Measurements from ENCODE around the gene MFN1.

MFN1 gene

DNA sequence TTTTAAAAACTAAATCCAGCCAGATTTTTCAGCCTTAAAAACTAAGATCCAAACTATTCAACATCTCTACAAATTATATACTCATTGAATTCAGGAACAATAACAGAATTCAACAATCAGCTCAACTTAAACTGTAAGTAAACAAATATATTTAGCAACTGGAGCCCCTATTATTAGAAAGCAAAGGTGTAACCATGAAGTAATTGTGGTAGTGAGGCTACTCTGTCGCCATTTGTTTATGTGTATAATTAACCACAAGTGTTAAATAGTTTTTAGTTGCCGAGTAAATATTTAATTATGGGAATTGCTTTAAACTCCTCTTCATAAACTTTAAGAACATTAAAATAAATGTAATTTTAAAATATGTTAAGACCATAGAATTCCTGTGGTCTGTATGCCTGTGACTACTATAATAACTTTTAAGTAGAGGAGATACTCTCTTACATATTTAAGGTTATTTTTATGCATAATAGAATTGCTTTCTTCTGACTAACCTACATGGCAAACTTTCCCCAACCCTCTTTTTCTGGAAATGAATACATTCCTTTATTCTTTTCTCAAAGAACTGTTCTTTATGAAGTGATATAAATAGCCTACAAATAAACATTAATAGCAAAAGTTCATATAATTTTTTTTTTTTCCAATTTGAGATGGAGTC is 51.2 kb downstream of the MFN1 start:
- no peak overlapping the region for H3K27ac Mint-ChIP-seq
- no peak for DNase-seq
- H3K9me3 Mint-ChIP-seq, result no peaks in the 10 kb centered on the region
- peaks cover 56% of the 10 kb centered on the region for H3K36me3 Mint-ChIP-seq (ENCODE audit: low read depth)
- no peaks in the 10 kb centered on the region for H3K4me1 Mint-ChIP-seq (ENCODE audit: low read depth)
- no peaks in the 10 kb centered on the region for H3K27me3 Mint-ChIP-seq
- no peak overlapping the region for H3K4me3 Mint-ChIP-seq

DNA sequence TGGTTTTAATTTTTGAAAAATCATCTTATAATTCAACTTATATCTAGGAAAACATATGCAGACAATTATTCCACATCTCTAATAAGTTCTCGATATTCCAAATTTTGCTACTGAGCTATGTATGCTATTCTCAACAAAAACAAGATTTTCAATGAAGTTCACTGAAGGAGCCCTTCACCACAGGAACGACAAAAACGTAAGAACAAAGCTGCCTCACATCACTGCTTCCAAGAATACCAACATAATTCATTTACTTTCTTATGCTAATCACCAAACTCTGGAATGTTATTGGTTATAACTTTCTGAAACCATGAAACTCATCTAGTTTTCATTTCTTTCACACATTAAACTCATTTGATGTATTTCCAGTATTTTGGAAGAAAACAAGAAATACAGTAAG is 54.1 kb downstream of the MFN1 start:
- no peak overlapping the region for H3K4me3 Mint-ChIP-seq

DNA sequence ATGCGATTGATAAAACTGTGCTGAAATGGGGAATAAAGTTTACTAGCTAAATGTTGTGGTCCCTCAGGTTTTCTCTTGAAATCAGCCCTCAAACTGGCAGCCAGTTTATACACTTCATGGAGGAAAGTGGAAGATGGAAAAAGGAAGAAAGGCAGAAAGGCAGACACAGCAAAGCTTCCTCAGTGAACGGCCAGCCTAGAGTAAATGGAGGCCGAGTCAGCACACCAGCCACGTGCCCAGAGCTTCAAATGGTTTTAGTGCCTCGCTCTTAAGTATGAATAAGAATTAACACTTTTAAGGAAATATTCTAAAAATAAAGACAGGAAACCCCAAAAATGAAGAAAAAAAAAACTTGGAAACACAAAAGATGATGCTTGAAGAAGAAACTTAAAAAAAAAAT is 55.5 kb downstream of the MFN1 start:
- no peaks in the 10 kb centered on the region for H3K4me1 Mint-ChIP-seq (ENCODE audit: low read depth)
- DNase-seq, result no peak
- H3K4me3 Mint-ChIP-seq, result no peak overlapping the region
- H3K36me3 Mint-ChIP-seq (ENCODE audit: low read depth), result peaks cover 36% of the 10 kb centered on the region
- no peak overlapping the region for H3K27ac Mint-ChIP-seq
- no peaks in the 10 kb centered on the region for H3K9me3 Mint-ChIP-seq
- no peaks in the 10 kb centered on the region for H3K27me3 Mint-ChIP-seq

More for the DNA sequence above, 54.1 kb downstream of the MFN1 start:
- H3K27me3 Mint-ChIP-seq, result no peaks in the 10 kb centered on the region
- no peak overlapping the region for H3K27ac Mint-ChIP-seq
- peaks cover 43% of the 10 kb centered on the region for H3K36me3 Mint-ChIP-seq (ENCODE audit: low read depth)
- no peaks in the 10 kb centered on the region for H3K9me3 Mint-ChIP-seq
- H3K4me1 Mint-ChIP-seq (ENCODE audit: low read depth), result no peaks in the 10 kb centered on the region
- no peak for DNase-seq

DNA sequence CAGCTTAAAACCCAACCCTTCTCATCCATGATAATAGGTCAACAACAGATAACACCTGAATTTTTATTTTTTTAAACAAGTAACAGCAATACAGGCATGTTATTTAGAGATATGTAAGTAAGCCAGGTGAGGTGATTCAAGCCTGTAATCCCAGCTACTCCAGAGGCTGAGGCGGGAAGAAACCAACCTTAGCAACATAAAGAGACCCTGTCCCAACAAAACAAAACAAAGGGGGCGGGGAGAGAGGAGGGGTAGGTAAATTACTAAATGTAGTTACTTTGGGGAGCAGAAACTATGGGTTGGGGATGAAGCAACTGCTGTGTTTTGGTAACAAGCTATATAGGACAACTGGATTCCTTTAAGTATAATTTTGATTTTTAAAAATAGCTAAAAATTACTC is 56.8 kb downstream of the MFN1 start:
- H3K27me3 Mint-ChIP-seq, result no peaks in the 10 kb centered on the region
- H3K4me3 Mint-ChIP-seq, result no peak overlapping the region
- DNase-seq, result no peak
- H3K4me1 Mint-ChIP-seq (ENCODE audit: low read depth), result no peaks in the 10 kb centered on the region
- H3K36me3 Mint-ChIP-seq (ENCODE audit: low read depth), result peaks cover 31% of the 10 kb centered on the region
- H3K9me3 Mint-ChIP-seq, result no peaks in the 10 kb centered on the region
- H3K27ac Mint-ChIP-seq, result no peak overlapping the region

DNA sequence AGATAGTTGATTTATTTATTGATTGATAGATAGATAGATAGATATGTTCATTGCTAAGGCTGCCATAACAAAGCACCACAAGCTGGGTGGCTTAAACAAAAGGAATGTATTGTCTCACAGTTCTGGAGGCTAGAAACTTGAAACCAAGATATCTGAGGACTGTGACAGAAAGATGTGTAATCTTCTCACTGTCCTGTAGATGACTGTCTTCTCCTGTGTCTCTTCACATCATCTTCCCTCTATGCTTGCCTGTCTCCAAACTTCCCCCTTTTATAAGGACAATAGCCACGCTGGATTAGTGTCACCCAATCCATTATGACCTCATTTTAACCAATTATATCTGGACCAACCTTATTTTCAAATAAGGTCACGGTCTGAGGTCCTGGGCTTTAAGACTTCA is 62.8 kb downstream of the MFN1 start:
- H3K4me1 Mint-ChIP-seq (ENCODE audit: low read depth), result no peaks in the 10 kb centered on the region
- no peak overlapping the region for H3K27ac Mint-ChIP-seq
- DNase-seq, result no peak
- H3K9me3 Mint-ChIP-seq, result no peaks in the 10 kb centered on the region
- no peaks in the 10 kb centered on the region for H3K36me3 Mint-ChIP-seq (ENCODE audit: low read depth)
- H3K4me3 Mint-ChIP-seq, result no peak overlapping the region
- no peaks in the 10 kb centered on the region for H3K27me3 Mint-ChIP-seq

DNA sequence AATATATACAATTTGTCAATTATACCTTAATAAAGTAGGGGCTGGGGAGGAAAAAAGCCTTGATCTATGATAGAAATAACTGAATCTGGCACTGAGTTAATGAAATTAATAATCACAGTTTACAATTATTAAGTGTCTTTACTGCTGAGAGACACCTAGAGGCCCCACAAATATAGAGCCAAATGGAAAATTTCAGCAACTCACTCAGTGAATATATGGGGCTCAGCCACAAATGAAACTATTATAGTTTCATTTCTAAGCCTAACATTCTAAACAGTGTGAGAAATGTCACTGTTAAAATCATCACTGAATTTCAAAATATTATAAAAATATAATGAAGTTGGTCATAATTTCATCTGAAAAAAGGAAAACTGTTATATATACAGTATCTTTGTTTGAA is 63.5 kb downstream of the MFN1 start:
- Mint-ChIP-seq H3K27me3 (no peaks in the 10 kb centered on the region), H3K4me1 (ENCODE audit: low read depth) (no peaks in the 10 kb centered on the region), H3K36me3 (ENCODE audit: low read depth) (no peaks in the 10 kb centered on the region), H3K27ac (no peak overlapping the region), H3K4me3 (no peak overlapping the region), H3K9me3 (no peaks in the 10 kb centered on the region)
- DNase-seq, result no peak

DNA sequence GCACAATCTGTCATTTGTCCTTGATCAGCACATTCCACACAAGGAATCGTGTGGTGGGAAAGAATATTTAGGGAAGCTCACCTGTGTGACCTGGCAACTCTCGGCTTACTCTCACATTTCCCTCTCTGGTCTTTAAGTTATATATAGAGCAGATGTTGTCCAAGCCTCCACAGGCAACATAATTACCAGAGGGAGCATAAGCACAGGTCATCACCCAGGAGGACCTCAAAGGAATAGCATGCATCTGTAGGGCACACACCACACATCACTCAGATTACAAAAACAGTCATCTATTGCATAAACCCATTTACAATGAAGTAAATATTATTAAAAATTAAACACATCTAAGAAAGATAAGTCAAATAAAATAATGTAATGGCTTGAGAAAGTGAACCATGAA is 67.3 kb downstream of the MFN1 start:
- Mint-ChIP-seq H3K36me3 (ENCODE audit: low read depth) (no peaks in the 10 kb centered on the region), H3K9me3 (no peaks in the 10 kb centered on the region), H3K27me3 (no peaks in the 10 kb centered on the region), H3K4me1 (ENCODE audit: low read depth) (no peaks in the 10 kb centered on the region), H3K27ac (no peak overlapping the region), H3K4me3 (no peak overlapping the region)
- DNase-seq, result no peak

DNA sequence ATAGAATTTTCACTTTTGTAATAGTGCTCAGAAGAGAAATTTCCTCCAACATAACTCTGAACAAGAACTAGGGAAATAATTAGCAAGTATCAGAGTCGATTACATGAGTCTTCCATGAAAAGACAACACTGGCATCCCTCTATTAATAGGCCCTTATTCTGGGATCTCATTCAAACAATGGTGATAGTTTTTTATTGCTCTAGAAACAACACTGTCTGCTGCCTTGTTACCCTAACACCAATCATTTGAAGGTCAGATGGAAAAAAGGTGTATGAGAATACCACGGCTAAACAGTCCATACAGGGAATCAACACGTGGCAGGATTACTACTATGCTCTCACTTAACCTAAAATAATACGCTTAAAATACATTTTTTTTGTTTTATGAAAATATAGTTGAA is 67.9 kb downstream of the MFN1 start:
- Mint-ChIP-seq H3K9me3 (no peaks in the 10 kb centered on the region), H3K27ac (no peak overlapping the region), H3K27me3 (no peaks in the 10 kb centered on the region), H3K4me3 (no peak overlapping the region), H3K4me1 (ENCODE audit: low read depth) (no peaks in the 10 kb centered on the region), H3K36me3 (ENCODE audit: low read depth) (no peaks in the 10 kb centered on the region)
- DNase-seq, result no peak

DNA sequence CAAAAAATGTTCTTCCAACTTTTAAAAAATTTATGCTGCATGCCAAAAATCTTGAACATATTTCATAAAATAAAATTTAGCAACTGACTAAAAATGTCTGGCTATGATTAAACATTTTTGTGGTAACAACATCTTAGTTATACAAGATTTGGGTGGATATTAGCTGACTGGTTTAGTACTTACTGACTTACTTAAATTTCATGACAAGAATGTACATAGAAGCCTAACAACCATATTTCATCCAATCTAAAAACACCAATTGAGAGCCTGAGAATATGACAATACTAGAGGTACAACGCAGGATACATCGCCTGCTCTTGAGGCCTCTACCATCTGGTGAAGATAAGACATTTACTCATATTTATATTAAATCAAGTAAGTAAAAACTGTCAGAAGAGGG is 69.2 kb downstream of the MFN1 start:
- Mint-ChIP-seq H3K4me1 (ENCODE audit: low read depth) (no peaks in the 10 kb centered on the region), H3K36me3 (ENCODE audit: low read depth) (no peaks in the 10 kb centered on the region), H3K9me3 (no peaks in the 10 kb centered on the region), H3K27ac (no peak overlapping the region), H3K27me3 (no peaks in the 10 kb centered on the region), H3K4me3 (no peak overlapping the region)
- DNase-seq, result no peak

DNA sequence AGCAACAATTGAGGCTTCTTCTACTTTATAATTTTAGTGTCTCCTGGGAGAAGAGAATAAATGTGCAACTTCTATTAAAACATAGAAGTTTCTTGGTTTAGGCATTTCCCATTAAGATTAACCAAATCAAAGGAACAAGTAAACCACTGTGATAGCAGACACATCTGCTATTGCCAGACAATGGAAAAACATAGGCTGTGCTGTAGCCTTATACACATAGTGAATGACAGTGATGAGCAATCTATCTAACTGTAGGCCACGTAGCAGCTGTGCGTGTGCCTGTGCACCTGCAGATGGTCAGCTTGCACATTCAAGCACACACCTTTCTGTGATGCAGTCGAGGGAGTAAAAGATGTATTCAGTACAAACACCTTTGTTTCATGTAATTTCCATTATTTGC is 71.1 kb downstream of the MFN1 start:
- no peaks in the 10 kb centered on the region for H3K4me1 Mint-ChIP-seq (ENCODE audit: low read depth)
- no peaks in the 10 kb centered on the region for H3K27me3 Mint-ChIP-seq
- no peaks in the 10 kb centered on the region for H3K36me3 Mint-ChIP-seq (ENCODE audit: low read depth)
- H3K9me3 Mint-ChIP-seq, result no peaks in the 10 kb centered on the region
- no peak for DNase-seq
- H3K27ac Mint-ChIP-seq, result no peak overlapping the region
- no peak overlapping the region for H3K4me3 Mint-ChIP-seq

DNA sequence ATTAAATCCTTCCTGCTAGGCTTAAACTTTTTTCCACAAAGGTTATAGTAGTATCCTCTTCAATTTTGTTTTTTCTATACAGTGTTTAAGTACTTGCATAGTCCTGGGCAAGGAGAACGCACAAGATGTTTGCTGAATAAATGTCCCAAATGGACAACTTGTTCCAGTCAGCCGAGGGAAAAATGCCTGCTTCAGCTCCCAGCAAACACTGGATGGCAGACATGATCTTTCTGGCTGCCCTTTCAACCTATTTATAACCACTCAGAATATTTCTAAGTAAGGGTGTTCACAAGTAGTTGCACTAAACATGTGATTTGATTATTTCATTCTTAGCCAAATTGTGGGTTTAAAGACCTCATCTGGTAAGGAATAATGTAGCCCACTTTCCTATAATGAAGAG is 74.0 kb downstream of the MFN1 start:
- no peaks in the 10 kb centered on the region for H3K9me3 Mint-ChIP-seq
- H3K36me3 Mint-ChIP-seq (ENCODE audit: low read depth), result no peaks in the 10 kb centered on the region
- no peak for DNase-seq
- H3K4me3 Mint-ChIP-seq, result no peak overlapping the region
- no peak overlapping the region for H3K27ac Mint-ChIP-seq
- H3K27me3 Mint-ChIP-seq, result no peaks in the 10 kb centered on the region
- no peaks in the 10 kb centered on the region for H3K4me1 Mint-ChIP-seq (ENCODE audit: low read depth)

DNA sequence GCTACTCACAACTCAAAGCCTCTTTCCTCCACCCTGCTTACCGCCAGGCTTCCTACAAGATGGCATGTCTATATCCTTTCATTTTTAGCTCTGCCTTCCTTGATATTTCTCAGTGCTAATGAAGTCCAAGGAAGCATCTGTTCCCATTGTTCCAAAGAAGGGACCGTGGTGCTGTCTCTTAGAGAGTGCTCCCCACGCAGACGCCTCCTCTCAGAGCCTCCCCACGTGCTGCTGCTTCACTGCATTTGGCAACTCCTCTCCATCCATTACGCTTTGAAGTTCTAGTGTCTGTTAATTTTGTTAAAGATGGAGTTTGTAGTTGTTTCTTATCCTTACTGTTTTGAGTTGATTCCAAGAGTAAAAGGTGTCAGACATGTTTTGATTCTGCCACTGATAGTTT is 77.6 kb downstream of the MFN1 start:
- H3K36me3 Mint-ChIP-seq (ENCODE audit: low read depth), result no peaks in the 10 kb centered on the region
- no peaks in the 10 kb centered on the region for H3K27me3 Mint-ChIP-seq
- H3K9me3 Mint-ChIP-seq, result no peaks in the 10 kb centered on the region
- DNase-seq, result no peak
- no peak overlapping the region for H3K27ac Mint-ChIP-seq
- no peaks in the 10 kb centered on the region for H3K4me1 Mint-ChIP-seq (ENCODE audit: low read depth)
- H3K4me3 Mint-ChIP-seq, result no peak overlapping the region

DNA sequence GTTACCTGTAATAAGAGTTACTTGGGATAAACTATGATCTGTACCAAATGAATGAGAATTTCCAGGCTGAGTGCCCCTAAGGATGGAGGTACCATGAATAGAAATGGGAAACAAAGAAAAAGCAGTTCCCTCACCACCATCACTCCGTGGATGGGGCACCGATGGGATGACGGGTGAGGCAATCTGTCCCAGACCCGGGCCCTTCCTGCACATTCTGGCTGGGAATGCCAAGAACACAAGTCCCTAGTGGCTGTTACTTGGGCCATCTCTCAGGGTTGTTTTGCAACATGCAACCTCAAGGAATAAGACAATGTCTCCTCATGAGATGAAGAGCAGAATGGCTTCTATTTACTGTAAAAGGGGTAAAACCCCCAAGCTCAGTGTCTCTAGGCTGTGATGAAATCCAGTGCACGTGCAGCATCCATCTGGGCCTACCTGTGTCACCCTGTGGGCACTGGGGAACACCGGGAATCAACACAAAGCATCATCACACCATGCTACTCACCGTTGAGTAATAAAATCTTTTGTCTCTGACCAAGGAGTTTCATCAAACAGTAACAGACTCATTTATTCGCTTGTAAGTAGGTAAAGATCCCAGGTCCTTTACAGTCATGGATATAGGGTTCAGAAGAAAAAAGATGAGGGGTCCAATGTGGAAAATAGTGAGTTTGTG is 81.5 kb downstream of the MFN1 start:
- Mint-ChIP-seq H3K4me1 (ENCODE audit: low read depth) (no peaks in the 10 kb centered on the region), H3K4me3 (no peak overlapping the region), H3K9me3 (no peaks in the 10 kb centered on the region), H3K27ac (no peak overlapping the region), H3K36me3 (ENCODE audit: low read depth) (no peaks in the 10 kb centered on the region), H3K27me3 (no peaks in the 10 kb centered on the region)
- DNase-seq, result no peak

DNA sequence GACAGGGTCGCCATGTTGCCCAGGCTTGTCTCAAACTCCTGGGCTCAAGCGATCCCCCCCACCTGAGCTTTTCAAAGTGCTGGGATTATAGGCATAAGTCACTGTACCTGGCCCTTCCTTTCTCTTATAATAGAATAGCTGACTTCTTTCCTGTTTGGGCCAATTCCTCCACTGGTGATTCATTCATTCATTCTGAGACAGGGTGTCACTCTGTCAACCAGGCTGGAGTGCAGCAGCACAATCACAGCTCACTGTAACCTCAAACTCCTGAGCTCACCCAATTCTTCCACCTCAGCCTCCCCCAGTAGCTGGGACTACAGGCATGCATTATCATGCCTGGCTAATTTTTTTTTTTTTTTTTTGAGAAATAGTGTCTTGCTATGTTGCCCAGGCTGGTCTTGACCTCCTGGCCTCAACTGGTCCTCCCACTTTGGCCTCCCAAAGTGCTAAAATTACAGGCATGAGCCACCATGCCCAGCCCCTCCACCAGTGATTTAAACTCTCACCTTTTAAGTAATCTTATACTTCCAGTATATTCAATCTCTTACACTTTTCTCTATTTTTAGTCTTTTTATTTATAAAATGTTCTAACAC is 82.9 kb downstream of the MFN1 start:
- Mint-ChIP-seq H3K27me3 (no peaks in the 10 kb centered on the region), H3K4me1 (ENCODE audit: low read depth) (no peaks in the 10 kb centered on the region), H3K4me3 (no peak overlapping the region), H3K9me3 (no peaks in the 10 kb centered on the region), H3K36me3 (ENCODE audit: low read depth) (no peaks in the 10 kb centered on the region), H3K27ac (no peak overlapping the region)
- DNase-seq, result no peak

DNA sequence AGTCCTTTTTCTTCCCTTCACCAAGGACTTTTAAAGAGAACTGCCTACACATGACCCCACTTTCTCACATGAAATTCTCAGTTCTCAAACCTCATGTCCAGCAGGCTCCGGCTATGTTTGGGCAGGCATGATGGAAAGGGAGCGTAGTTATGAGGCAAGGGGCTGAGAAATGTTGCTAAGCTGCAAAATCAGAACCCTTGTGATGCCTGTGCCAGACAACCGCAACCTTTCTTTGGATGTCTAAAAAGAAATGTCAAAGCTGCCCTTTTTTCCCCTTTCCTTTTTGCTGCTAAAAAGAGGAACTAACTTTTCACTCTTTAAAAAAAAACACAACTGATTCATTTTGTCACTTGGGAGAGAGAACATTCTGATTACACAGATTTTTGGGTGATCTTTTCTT is 84.5 kb downstream of the MFN1 start:
- Mint-ChIP-seq H3K9me3 (no peaks in the 10 kb centered on the region), H3K4me3 (no peak overlapping the region), H3K27me3 (no peaks in the 10 kb centered on the region), H3K4me1 (ENCODE audit: low read depth) (no peaks in the 10 kb centered on the region), H3K27ac (no peak overlapping the region), H3K36me3 (ENCODE audit: low read depth) (no peaks in the 10 kb centered on the region)
- no peak for DNase-seq

Measured in activated T-cell treated with anti-CD3 and anti-CD28 coated beads, Interleukin-2, amount 50 U/mL, for 24 hours (primary cell).